GM18519 (cell line): ENCODE results near the gene FAM222A.
"Not testable (repeated sequence)": the region's sequence is repeated elsewhere in the genome, so short reads cannot be mapped to it uniquely, and the experiment has no call there.

Experiments used
- ATAC-seq: cut with Tn5 transposase; IDR thresholded peaks from one replicate; pipeline ENCODE4 v1.9.1; 2021; ENCODE audit warnings: mild to moderate bottlenecking, moderate library complexity; ENCODE audit not compliant: unreplicated experiment, low FRiP score

Gene FAM222A

GRCh38 chr12:109693160-109693559 is 20.5 kb upstream of the FAM222A start:
- no peak for ATAC-seq

- no peak for ATAC-seq
These were observed 19.7 kb upstream of the FAM222A start for GRCh38 chr12:109693653-109694600.

- ATAC-seq = not testable (repeated sequence)
These were observed 19.0 kb upstream of the FAM222A start for GRCh38 chr12:109694629-109695028.

DNA sequence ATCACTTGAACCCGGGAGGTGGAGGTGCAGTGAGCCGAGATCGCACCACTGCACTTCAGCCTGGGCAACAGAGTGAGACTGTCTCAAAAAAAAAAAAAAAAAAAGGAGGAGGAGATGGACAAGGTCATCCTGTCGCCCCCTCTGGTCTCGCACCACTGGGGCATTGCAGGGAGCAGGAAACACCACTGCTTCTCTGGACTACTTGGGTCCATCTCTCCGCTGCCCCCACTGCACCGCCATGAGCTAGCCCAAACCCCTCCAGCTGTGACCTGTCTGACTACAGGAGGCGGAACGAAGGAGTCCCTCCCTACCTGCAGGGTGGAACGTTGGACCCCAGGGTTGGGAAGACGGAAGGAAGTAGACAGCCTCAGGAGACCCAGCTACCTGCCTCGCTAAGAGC is 18.2 kb upstream of the FAM222A start:
- no peak for ATAC-seq

DNA sequence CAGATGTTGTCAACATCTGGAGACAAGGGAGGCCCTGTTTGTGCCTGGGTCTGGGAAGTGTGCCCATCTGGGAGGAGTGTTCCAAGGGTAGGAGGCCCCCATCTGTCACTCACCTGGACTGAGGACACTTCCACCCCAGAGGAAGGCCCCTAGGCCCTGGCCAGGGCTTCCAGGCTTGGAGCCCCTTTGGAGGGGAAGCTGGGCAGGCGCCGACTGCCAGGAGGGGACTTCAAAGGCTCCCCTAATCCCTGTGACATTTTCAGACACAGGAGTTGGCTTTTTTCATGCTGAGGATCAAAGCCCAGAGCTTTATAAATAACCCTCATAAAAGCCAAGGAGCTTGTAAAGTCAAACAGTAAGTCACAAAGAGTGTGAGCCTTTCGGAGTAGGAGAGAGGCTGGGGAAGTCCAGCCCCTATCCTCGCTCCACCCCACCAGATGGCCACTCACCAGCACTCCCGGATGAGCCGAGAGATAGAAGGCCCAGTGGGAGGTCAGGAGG is 17.6 kb upstream of the FAM222A start:
- ATAC-seq = no peak

GRCh38 chr12:109696485-109697269 is 16.9 kb upstream of the FAM222A start:
- ATAC-seq = no peak

DNA sequence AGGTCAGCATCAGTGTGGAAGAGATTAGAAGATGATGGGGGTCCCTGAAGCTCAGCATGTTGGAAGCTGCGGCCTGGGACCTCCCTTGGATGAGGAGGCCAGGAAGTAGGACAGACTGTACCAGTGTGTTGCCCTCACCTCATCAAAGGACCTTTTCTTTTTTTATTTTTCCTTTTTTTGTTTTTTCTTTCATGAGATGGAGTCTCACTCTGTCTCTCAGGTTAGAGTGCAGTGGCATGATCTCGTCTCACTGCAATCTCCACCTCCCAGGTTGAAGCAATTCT is 16.4 kb upstream of the FAM222A start:
- no peak for ATAC-seq

DNA sequence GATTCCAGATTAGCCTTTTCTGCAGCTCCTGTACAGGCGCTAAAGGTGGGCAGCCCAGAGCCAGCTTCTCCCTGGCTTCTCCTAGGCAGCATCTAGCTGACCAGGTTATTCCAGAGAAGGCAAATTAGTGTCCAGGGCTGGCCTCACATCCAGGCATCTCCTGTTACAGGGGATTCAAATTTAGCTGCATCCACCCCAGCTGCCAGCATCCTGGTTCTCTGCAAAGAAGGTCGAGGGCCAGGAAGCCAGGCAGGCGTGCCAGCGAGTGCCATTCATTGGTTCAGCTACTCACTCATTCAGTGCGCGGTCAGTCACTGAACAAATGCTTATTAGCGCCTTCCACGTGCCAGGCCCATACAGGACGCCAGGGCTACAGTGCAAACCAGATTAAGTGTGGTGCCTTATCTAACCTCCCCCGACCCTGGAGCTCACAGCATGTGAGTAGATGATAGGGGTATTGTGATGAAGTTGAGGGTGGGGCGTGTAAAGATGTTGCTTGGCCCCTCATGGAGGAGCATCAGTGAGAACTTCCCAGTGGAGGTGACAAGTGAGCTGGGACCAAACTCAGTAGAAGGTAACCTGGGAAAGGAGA is 15.7 kb upstream of the FAM222A start:
- ATAC-seq = no peak

DNA sequence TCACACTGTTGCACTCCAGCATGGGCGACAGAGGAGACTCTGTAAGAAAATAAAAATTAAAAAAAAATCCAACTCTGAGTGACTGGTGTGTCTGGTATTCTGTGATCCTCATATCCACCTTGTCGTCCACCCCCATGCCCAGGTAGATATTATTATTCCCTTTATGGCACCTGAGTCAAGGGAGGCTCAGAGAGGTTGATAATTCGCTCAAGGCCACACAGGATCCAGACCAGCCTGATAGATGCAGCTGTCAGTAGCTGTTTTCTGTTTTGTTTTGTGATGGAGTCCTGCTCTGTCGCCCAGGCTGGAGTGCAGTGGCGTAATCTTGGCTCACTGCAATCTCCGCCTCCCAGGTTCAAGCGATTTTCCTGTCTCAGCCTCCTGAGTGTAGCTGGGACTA is 14.8 kb upstream of the FAM222A start:
- ATAC-seq = no peak

GRCh38 chr12:109701064-109701463 is 12.6 kb upstream of the FAM222A start:
- ATAC-seq = no peak

DNA sequence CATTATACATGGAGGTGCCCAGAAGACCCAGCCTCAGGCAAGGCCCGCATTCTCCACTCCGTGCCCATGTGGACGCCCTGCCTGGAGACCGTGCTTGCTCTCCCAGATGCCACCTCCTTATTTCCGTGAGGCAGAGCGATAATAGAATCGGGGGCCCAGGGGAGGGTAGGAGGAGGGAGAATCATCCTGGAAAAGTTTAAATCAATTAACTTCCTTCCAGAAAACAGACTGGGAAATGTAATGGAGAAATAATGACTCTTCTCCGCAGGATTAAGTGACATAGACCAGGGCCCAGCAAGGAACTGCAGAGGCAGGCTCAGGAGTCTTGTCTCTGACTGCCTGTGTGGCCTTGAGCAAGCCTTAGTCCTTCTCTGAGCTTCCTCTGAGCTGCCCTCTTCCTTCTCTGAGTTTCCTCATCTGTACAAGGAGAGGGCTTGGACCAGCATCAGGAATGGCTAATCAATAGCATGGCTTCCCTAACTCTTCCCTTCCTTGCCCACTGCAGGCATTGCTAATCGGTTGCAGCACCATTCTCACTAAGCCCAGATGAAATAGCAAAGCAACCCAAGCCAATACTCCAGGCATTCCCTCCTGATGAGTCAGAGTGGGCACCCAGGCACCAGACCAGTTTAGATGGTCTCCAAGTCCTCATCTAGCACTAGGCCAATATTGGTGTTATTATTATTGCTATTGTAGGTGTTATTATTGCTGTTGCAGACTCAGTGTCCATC is 11.3 kb upstream of the FAM222A start:
- no peak for ATAC-seq

GRCh38 chr12:109703684-109704083 is 9.9 kb upstream of the FAM222A start:
- no peak for ATAC-seq

DNA sequence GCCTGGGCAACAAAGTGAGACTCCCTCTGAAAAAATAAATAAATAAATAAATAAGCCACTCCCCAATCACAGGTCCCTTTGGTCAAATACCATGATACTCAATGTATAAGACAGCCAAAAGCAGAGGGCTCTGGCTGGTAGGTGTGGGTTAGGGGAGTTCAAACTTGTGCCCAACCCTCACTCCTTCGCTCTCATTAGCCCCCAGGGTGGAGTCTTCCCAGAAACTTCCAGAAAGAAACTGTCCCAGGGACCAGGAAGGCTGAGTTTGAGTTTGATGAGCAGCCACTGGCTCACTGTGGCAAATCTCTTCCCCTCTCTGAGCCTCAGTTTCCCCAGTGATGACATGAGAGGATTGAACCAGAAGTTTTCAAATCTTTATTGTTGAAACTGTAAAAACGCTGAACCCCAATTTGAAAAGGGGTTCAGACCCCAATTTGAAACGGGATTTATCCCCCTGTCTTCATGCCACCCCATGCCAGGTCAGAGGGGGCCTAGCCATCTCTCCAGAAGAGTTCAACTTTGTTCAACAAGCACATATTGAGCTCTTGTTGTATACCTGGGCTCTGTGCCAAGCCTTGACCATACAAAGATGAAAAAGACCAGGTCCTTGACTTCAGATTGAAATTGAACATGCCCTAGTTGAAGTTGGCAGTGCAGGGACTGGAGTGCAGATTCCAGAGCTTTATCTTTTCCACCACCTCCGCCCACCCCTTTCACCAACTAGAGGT is 9.1 kb upstream of the FAM222A start:
- ATAC-seq = no peak

GRCh38 chr12:109705291-109705690 is 8.3 kb upstream of the FAM222A start:
- ATAC-seq = no peak

DNA sequence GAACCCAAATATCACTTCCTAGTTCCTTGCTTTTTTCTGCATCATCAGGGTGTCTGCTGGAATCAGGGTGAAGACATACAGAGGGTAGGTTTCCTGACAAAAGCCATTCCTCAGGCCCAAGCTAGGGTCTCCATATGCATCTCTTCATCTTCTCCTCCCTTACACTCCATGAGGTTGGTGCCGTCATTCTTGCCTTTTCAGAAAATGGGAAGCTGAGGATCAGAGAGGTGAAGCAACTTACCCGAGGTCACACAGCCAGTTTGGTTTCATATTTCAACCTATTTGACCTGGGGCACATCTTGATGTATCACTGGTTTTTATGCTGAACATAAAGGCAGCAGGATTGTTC is 7.3 kb upstream of the FAM222A start:
- no peak for ATAC-seq

- ATAC-seq = no peak
These were observed 6.7 kb upstream of the FAM222A start for GRCh38 chr12:109706747-109707469.

- no peak for ATAC-seq
These were observed 6.2 kb upstream of the FAM222A start for GRCh38 chr12:109707470-109707821.

- no peak for ATAC-seq
These were observed 4.7 kb upstream of the FAM222A start for GRCh38 chr12:109708939-109709338.

DNA sequence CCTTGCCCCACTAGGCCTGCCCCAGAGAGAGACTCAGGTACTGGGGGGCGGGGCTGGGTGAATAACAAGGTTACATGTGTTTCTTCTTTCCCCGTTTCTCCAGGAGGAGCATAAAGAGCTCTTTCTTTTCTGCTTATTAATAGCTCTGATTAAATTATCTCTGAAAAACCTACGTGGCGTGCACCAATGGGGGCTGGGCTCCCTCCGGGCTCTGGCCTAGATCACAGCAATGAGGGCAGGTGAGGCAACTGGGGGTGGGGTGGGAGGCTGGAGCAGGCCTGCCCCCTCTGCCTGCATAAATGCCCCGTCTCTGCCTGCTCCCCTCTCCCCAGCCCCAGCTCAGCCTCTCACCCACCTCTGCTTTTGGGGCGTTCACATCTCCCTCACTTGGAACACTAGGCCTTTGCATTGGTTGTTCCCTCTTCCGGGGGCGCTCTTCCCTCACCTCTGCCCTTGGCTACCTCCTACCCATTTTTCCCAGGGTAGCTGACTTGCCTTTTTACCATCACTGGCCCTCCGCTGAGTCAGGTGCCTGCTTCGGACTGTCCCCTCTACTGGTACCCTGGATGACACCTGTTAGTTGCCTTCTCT is 4.1 kb upstream of the FAM222A start:
- ATAC-seq = no peak
